Activated T-cell treated with anti-CD3 and anti-CD28 coated beads, Interleukin-2, amount 50 U/mL, for 4 hours (primary cell): ENCODE data around the gene RIOK3. TPM values are rescaled to one million over a fixed set of nuclear protein-coding genes. Genes with fewer than 3 reads are reported as not detected.

Experiments used
- ATAC-seq, 2 donors: fragments of 200-7000 bp; cut with Tn5 transposase; one replicate each; pipeline ENCODE4 v1.10.0; 2021
- DNase-seq: peaks from one replicate; pipeline ENCODE4 v3.0.0-alpha.2; 2020
- H3K27me3 Mint-ChIP-seq: one replicate; pipeline ENCODE4 v1.8.0; 2021; ENCODE audit warnings: low read depth, mixed read lengths
- H3K36me3 Mint-ChIP-seq: one replicate; pipeline ENCODE4 v1.8.0; 2022; ENCODE audit warnings: mixed read lengths; ENCODE audit not compliant: insufficient read depth
- H3K4me1 Mint-ChIP-seq: one replicate; pipeline ENCODE4 v1.8.0; 2021; ENCODE audit warnings: low read depth, mixed read lengths
- H3K4me3 Mint-ChIP-seq: one replicate; pipeline ENCODE4 v1.8.0; 2021; ENCODE audit warnings: mild to moderate bottlenecking, moderate library complexity, mixed read lengths
- H3K9me3 Mint-ChIP-seq: one replicate; pipeline ENCODE4 v1.8.0; 2021; ENCODE audit warnings: mixed read lengths
- total RNA-seq, 3 donors: library from RNA; stranded (reverse); gene quantifications; one replicate each; pipeline ENCODE4 v1.2.1, GENCODE V29; 2021

The RIOK3 gene
- total RNA-seq, 3 donors from 2014 or later: 42.9 to 55.4 (median 50.8) TPM

GRCh38 chr18:23519734-23520133 is 66.6 kb downstream of the RIOK3 start:
- H3K4me1 Mint-ChIP-seq: peaks cover 9% of the 10 kb centered on the region
- H3K36me3 Mint-ChIP-seq: peaks cover 52% of the 10 kb centered on the region
- H3K9me3 Mint-ChIP-seq: no peaks in the 10 kb centered on the region
- ATAC-seq: no peak
- no peak overlapping the region for H3K4me3 Mint-ChIP-seq
- DNase-seq: no peak
- no peaks in the 10 kb centered on the region for H3K27me3 Mint-ChIP-seq

GRCh38 chr18:23521271-23521670 is 68.2 kb downstream of the RIOK3 start:
- Mint-ChIP-seq H3K9me3 (no peaks in the 10 kb centered on the region), H3K36me3 (peaks cover 51% of the 10 kb centered on the region), H3K4me1 (peaks cover 5% of the 10 kb centered on the region), H3K27me3 (no peaks in the 10 kb centered on the region), H3K4me3 (no peak overlapping the region)
- no peak for DNase-seq
- no peak for ATAC-seq

DNA sequence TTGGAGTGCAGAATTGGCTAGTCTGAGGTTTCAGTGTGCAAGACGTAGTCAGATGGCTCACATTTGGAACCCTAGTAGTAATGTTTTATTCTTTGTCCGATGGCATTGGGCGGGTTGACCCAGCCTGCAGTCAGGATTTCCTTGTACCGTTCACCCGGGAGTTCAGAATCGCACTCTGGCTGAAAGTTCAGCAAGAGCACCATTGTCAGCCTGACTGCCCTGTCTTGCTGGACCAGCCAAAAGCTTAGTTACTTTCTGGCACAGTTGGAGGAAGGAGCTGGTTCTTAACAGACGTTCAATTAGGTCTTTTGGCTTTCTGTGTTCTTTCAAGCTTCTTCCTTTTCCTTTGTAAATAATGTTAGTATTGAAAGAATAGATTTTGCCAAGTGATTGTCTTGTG is 68.8 kb downstream of the RIOK3 start:
- Mint-ChIP-seq H3K36me3 (peaks cover 54% of the 10 kb centered on the region), H3K9me3 (no peaks in the 10 kb centered on the region), H3K4me3 (no peak overlapping the region), H3K4me1 (peaks cover 5% of the 10 kb centered on the region), H3K27me3 (no peaks in the 10 kb centered on the region)
- DNase-seq: no peak
- ATAC-seq: no peak

GRCh38 chr18:23523429-23524212 is 70.5 kb downstream of the RIOK3 start:
- H3K9me3 Mint-ChIP-seq: no peaks in the 10 kb centered on the region
- H3K27me3 Mint-ChIP-seq: no peaks in the 10 kb centered on the region
- peaks cover 52% of the 10 kb centered on the region for H3K36me3 Mint-ChIP-seq
- H3K4me3 Mint-ChIP-seq: no peak overlapping the region
- no peak for DNase-seq
- H3K4me1 Mint-ChIP-seq: peaks cover 5% of the 10 kb centered on the region
- no peak for ATAC-seq

DNA sequence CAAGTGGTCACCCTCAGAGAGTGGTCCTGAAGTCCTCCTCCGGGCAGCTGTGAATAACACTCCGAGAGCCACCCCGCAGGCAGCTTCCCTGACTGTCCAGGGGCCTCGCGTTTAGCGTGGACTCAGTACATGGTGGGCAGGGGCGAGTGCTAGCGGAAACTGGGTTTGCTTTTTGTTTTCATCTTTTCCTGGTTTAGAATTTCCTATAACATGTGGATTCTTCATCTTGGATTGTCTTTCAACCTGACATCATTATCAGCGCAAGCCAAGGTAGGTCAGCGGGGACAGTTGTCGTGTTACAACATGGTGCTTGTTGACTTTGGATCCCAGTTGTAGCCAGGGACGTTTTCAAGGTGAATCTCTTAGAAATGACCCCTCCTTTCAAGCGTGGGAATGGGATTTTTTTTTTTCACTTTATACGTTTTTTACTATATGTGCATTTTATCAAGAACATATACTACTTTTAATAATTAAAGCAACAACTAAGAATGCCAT is 71.2 kb downstream of the RIOK3 start:
- DNase-seq (no peak), ATAC-seq (no peak)
- peaks cover 6% of the 10 kb centered on the region for H3K4me1 Mint-ChIP-seq
- H3K4me3 Mint-ChIP-seq: no peak overlapping the region
- H3K36me3 Mint-ChIP-seq: peaks cover 50% of the 10 kb centered on the region
- H3K9me3 Mint-ChIP-seq: no peaks in the 10 kb centered on the region
- no peaks in the 10 kb centered on the region for H3K27me3 Mint-ChIP-seq

DNA sequence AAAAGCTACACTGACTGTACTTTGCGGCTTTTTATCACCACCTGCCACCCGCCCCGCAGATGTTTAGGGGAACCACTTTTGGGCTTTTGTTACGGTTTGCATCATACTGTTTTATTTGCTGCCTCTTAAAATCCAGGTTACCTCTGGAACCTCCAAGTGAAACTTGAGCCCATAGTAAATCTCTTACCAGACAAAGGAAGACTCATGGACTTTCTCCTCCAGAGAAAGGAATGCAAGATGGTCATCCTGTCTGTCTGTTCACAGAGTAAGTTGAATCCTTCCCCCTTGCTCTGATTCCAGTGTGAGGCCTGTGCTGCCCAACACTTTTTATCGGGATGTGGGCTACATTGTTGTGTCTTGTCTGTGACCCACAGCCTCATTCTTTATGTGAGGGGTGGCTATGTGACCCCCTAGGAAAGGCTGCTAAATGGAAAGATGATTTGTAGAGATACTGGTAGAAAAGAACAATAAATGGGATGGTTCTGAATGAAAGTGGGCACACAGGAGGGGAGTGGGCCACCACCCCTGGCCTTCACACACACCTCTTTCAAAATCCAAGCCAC is 73.5 kb downstream of the RIOK3 start:
- DNase-seq (no peak), ATAC-seq (no peak)
- no peaks in the 10 kb centered on the region for H3K27me3 Mint-ChIP-seq
- peaks cover 12% of the 10 kb centered on the region for H3K4me1 Mint-ChIP-seq
- H3K9me3 Mint-ChIP-seq: no peaks in the 10 kb centered on the region
- H3K4me3 Mint-ChIP-seq: no peak overlapping the region
- peaks cover 47% of the 10 kb centered on the region for H3K36me3 Mint-ChIP-seq

- Mint-ChIP-seq H3K36me3 (peaks cover 37% of the 10 kb centered on the region), H3K27me3 (no peaks in the 10 kb centered on the region), H3K4me1 (peaks cover 10% of the 10 kb centered on the region), H3K9me3 (no peaks in the 10 kb centered on the region), H3K4me3 (no peak overlapping the region)
- no peak for DNase-seq
- no peak for ATAC-seq
Observed at GRCh38 chr18:23528580-23529472, 75.7 kb downstream of the RIOK3 start.

GRCh38 chr18:23529604-23530003 is 76.5 kb downstream of the RIOK3 start:
- no peak for DNase-seq
- H3K36me3 Mint-ChIP-seq: peaks cover 37% of the 10 kb centered on the region
- H3K4me1 Mint-ChIP-seq: peaks cover 7% of the 10 kb centered on the region
- H3K27me3 Mint-ChIP-seq: no peaks in the 10 kb centered on the region
- no peak overlapping the region for H3K4me3 Mint-ChIP-seq
- ATAC-seq: peak; percentile 79 to 85
- H3K9me3 Mint-ChIP-seq: no peaks in the 10 kb centered on the region

GRCh38 chr18:23530195-23530594 is 77.1 kb downstream of the RIOK3 start:
- Mint-ChIP-seq H3K4me1 (peaks cover 7% of the 10 kb centered on the region), H3K36me3 (peaks cover 40% of the 10 kb centered on the region), H3K4me3 (no peak overlapping the region), H3K9me3 (no peaks in the 10 kb centered on the region), H3K27me3 (no peaks in the 10 kb centered on the region)
- DNase-seq (no peak), ATAC-seq (no peak)

- ATAC-seq (no peak), DNase-seq (no peak)
- Mint-ChIP-seq H3K4me3 (no peak overlapping the region), H3K9me3 (no peaks in the 10 kb centered on the region), H3K36me3 (peaks cover 36% of the 10 kb centered on the region), H3K4me1 (peaks cover 7% of the 10 kb centered on the region), H3K27me3 (no peaks in the 10 kb centered on the region)
Observed at GRCh38 chr18:23531912-23532311, 78.8 kb downstream of the RIOK3 start.

Other genes starting within 250 kb of the RIOK3 start
- gene RMC1, start 50.2 kb downstream of the RIOK3 start, total RNA-seq: 10 to 100 TPM; 36.3 to 47.6 (median 41.9) TPM
- gene NPC1, start 133.2 kb downstream of the RIOK3 start, total RNA-seq: 10 to 100 TPM; 15.9 to 25.4 (median 19.0) TPM
- gene ANKRD29, start 209.6 kb downstream of the RIOK3 start, total RNA-seq: not detected
- under 1 TPM; 0.08 to 0.20 (median 0.11) TPM for gene LAMA3, start 236.2 kb downstream of the RIOK3 start, total RNA-seq